DOHH2 (cell line): ENCODE data around the gene CTSW.

ENCODE experiments used
- H3F3A ChIP-seq: fragments of 200-600 bp; sonication (generic), shearing (Covaris generic); 2 replicates; pipeline ENCODE4 v1.6.0; 2016; ENCODE audit warnings: antibody characterized with exemption, mild to moderate bottlenecking; ENCODE audit not compliant: control insufficient read depth, insufficient read depth
- H3K27ac ChIP-seq: fragments of 200-600 bp; sonication (generic); 2 replicates; pipeline ENCODE4 v1.5.1; 2014; ENCODE audit warnings: low read depth, mild to moderate bottlenecking, low read length, moderate library complexity
- H3K27me3 ChIP-seq: fragments of 200-600 bp; sonication (generic); 2 replicates; pipeline ENCODE4 v1.6.1; 2014; ENCODE audit warnings: mild to moderate bottlenecking, low read length, mixed read lengths; ENCODE audit not compliant: control insufficient read depth
- H3K36me3 ChIP-seq: fragments of 200-600 bp; sonication (generic); 2 replicates; pipeline ENCODE4 v1.6.1; 2014; ENCODE audit warnings: mild to moderate bottlenecking, low read length, moderate library complexity, mixed read lengths; ENCODE audit not compliant: control insufficient read depth
- H3K4me1 ChIP-seq: fragments of 200-600 bp; sonication (generic); 2 replicates; pipeline ENCODE4 v1.6.1; 2014; ENCODE audit warnings: mild to moderate bottlenecking, low read length, mixed read lengths; ENCODE audit not compliant: control insufficient read depth
- H3K4me2 ChIP-seq: fragments of 200-600 bp; sonication (generic); 2 replicates; pipeline ENCODE4 v1.6.0; 2014; ENCODE audit warnings: mild to moderate bottlenecking, low read length, moderate library complexity
- H3K4me3 ChIP-seq: fragments of 200-600 bp; sonication (generic); 2 replicates; pipeline ENCODE4 v1.5.1; 2014; ENCODE audit warnings: mild to moderate bottlenecking, low read length, mixed read lengths
- H3K79me2 ChIP-seq: fragments of 200-600 bp; sonication (generic); 2 replicates; pipeline ENCODE4 v1.6.1; 2014; ENCODE audit warnings: mild to moderate bottlenecking, low read length, mixed read lengths; ENCODE audit not compliant: control insufficient read depth
- H3K9me2 ChIP-seq: fragments of 200-600 bp; sonication (generic); replicated peaks from 2 replicates; pipeline ENCODE4 v1.6.1; 2014; ENCODE audit warnings: mild to moderate bottlenecking, low read length, mixed read lengths; ENCODE audit not compliant: control insufficient read depth
- H3K9me3 ChIP-seq: fragments of 200-600 bp; sonication (generic); 2 replicates; pipeline ENCODE4 v1.6.1; 2014; ENCODE audit warnings: antibody characterized with exemption, low read length, mixed read lengths; ENCODE audit not compliant: control insufficient read depth, insufficient read depth
- H4K20me1 ChIP-seq: fragments of 200-600 bp; sonication (generic); 2 replicates; pipeline ENCODE4 v1.6.0; 2014; ENCODE audit warnings: low read depth, mild to moderate bottlenecking, antibody characterized with exemption, low read length, moderate library complexity; ENCODE audit not compliant: control insufficient read depth, insufficient read depth
- EZH2phosphoT487 ChIP-seq: fragments of 200-600 bp; sonication (generic); IDR thresholded peaks from 2 replicates; pipeline ENCODE4 v1.6.1; 2017; ENCODE audit warnings: borderline replicate concordance, mild to moderate bottlenecking, antibody characterized with exemption, low read length, moderate library complexity, mixed read lengths
- TF ChIP-seq, protein P1 (sequence below): fragments of 200-600 bp; sonication (generic); IDR thresholded peaks from one replicate; pipeline ENCODE4 v1.5.1; 2014; ENCODE audit warnings: antibody characterized with exemption, mild to moderate bottlenecking, low read depth, low read length; ENCODE audit not compliant: poor library complexity, severe bottlenecking

Gene CTSW

DNA sequence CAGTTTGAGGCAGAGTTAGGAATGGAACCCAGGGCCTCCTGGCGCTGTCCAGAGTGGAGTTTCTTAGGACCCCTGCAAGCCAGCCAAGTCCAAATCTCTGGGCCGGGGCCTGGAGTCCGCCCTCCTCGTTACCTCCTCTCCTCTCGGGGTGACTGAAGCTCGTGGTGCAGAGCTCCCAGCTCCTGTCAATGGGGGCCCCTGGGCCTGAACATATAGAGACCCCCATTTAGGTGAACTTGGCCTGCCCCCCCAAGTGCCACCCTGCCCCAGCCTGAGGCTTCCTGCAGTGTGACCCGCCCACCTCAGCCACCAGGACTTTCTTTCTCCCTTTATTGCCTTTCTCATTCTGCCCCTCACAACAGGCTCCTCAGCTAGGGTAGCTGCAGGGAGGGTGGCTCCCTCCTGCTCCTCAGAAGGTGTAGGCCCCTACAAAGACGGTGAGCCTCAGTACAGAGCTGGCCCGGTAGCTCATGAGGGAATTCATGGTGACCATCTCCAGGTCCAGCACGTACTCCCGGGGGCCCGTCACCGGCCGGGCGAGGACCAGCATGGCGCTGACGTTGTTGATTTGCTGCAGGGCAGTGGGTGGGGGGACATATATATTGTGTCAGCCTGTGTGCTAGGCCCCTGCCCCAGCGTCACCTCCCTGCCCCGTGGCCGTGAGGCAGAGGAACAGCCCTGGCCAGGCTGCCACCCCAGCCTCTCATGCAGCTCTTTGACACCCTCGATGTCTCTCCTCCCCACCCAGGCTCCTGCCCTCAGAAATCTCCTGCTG is 12.9 kb upstream of the CTSW start:
- Histone ChIP-seq H3K79me2 (peaks cover 12% of the 10 kb centered on the region), H3K27me3 (peaks cover 10% of the 10 kb centered on the region), H3K4me2 (no peak overlapping the region), H3F3A (peaks cover 12% of the 10 kb centered on the region; the same call in 1 of the 2 replicates), H3K9me2 (no peaks in the 10 kb centered on the region), H3K9me3 (no peaks in the 10 kb centered on the region), H3K27ac (no peak overlapping the region), H4K20me1 (no peaks in the 10 kb centered on the region; the same call in 1 of the 2 replicates), H3K4me3 (no peak overlapping the region), H3K4me1 (peaks cover 27% of the 10 kb centered on the region), H3K36me3 (peaks cover 52% of the 10 kb centered on the region)
- no peak for TF ChIP-seq EZH2phosphoT487
- TF ChIP-seq, protein P1, sequence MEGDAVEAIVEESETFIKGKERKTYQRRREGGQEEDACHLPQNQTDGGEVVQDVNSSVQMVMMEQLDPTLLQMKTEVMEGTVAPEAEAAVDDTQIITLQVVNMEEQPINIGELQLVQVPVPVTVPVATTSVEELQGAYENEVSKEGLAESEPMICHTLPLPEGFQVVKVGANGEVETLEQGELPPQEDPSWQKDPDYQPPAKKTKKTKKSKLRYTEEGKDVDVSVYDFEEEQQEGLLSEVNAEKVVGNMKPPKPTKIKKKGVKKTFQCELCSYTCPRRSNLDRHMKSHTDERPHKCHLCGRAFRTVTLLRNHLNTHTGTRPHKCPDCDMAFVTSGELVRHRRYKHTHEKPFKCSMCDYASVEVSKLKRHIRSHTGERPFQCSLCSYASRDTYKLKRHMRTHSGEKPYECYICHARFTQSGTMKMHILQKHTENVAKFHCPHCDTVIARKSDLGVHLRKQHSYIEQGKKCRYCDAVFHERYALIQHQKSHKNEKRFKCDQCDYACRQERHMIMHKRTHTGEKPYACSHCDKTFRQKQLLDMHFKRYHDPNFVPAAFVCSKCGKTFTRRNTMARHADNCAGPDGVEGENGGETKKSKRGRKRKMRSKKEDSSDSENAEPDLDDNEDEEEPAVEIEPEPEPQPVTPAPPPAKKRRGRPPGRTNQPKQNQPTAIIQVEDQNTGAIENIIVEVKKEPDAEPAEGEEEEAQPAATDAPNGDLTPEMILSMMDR: no peak

DNA sequence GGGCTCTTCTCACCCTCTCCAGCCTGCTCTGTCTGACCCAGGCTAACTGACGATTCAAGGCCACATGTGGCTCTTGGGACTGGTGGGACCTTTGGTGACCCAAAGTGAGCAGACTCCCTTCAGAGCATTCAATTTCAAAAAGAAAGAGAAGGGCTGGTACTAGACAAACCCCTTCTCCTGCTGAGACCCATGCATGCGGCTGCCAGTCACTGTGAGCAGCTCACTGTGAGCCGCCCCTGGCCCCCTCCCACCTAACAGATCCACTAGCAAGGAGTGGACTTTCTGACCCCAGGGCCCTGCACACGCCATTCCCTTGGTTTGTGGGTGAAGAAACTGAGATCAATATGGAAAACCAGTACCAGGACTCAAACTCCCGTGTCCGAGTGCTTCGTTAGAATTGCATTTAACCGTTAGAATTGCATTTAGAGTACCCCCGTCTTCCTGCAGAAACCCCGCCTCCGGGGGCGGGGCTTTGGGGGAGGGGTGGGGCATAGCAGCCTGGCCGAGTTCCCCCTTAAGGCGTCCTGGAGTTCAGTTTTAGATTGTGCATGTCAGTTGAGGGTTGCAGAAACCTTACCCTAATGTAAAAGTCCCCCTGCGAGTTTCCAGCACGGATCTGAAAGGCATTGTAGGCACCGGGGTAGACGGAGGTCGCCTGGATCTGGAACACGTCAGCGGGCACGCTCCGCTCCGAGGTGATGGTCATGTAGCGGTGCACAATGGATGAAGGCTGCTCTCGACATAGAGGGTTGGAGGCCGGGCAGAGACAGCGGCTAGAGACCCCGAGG is 12.2 kb upstream of the CTSW start:
- Histone ChIP-seq H3K9me3 (no peaks in the 10 kb centered on the region), H3K4me2 (no peak overlapping the region), H3K4me1 (peaks cover 23% of the 10 kb centered on the region), H4K20me1 (no peaks in the 10 kb centered on the region; the same call in 1 of the 2 replicates), H3K36me3 (peaks cover 45% of the 10 kb centered on the region), H3K9me2 (no peaks in the 10 kb centered on the region), H3K27me3 (peaks cover 14% of the 10 kb centered on the region), H3K79me2 (peaks cover 4% of the 10 kb centered on the region), H3K27ac (no peak overlapping the region), H3K4me3 (no peak overlapping the region), H3F3A (peaks cover 12% of the 10 kb centered on the region; the same call in 1 of the 2 replicates)
- TF ChIP-seq EZH2phosphoT487: no peak
- TF ChIP-seq, protein P1: no peak

DNA sequence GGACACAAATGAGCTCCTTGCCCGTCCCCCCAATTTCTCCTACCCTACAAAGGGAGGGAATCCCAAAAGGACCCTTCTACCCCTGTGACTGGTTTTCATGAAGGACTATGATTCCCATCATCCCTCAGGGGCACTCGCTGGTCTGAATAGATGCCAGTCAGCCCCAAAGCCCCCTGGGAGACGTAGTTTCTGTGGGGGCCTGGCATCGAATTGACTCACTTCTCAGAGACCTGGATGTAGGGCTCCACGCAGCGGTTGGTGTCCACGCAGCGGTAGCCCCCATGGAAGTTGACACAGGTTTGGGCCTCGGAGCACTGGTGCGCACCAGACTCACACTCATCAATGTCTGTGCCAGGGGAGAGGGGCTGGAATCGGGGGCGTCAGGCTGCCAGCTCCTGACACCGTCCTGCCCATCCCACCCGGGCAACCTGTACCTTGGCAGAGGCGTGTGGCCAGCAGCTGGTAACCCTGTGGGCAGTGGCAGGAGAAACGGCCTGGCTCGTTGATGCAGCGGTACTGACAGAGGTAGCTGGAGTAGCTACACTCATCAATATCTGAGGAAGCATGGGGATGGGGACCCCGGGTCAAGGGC is 11.5 kb upstream of the CTSW start:
- Histone ChIP-seq H3K36me3 (peaks cover 38% of the 10 kb centered on the region), H3K9me2 (no peaks in the 10 kb centered on the region), H4K20me1 (no peaks in the 10 kb centered on the region; the same call in 1 of the 2 replicates), H3K9me3 (no peaks in the 10 kb centered on the region), H3K27ac (no peak overlapping the region), H3K27me3 (peaks cover 19% of the 10 kb centered on the region), H3K79me2 (no peaks in the 10 kb centered on the region), H3F3A (peaks cover 12% of the 10 kb centered on the region; the same call in 1 of the 2 replicates), H3K4me2 (no peak overlapping the region), H3K4me3 (no peak overlapping the region), H3K4me1 (peaks cover 28% of the 10 kb centered on the region)
- TF ChIP-seq, protein P1: no peak
- no peak for TF ChIP-seq EZH2phosphoT487
